HT1080 (cell line): ENCODE measurements around the gene PDE9A. TPM values are rescaled to one million over a fixed set of nuclear protein-coding genes. Genes with fewer than 3 reads are reported as not detected.
"Not testable (repeated sequence)": the region's sequence is repeated elsewhere in the genome, so short reads cannot be mapped to it uniquely, and the experiment has no call there.

Experiments
- DNase-seq: peaks from one replicate; pipeline ENCODE4 v3.0.0-alpha.2; 2015; ENCODE audit warnings: low read depth
- total RNA-seq: library from RNA; depleted of rRNA; stranded (reverse); fragments of >200 nt; shearing (Covaris generic); gene quantifications from 2 replicates; pipeline ENCODE4 v1.2.3, GENCODE V29; 2014

Gene PDE9A
- total RNA-seq, 1 experiment from 2014 or later = 0.02 TPM

- no peak for DNase-seq
Observed at GRCh38 chr21:42704861-42705260, 51.4 kb downstream of the PDE9A start.

GRCh38 chr21:42705346-42705745 is 51.9 kb downstream of the PDE9A start:
- DNase-seq = no peak

GRCh38 chr21:42705746-42706374 is 52.4 kb downstream of the PDE9A start:
- no peak for DNase-seq

- no peak for DNase-seq
Observed at GRCh38 chr21:42706765-42707164, 53.3 kb downstream of the PDE9A start.

- no peak for DNase-seq
Observed at GRCh38 chr21:42707207-42707830, 53.9 kb downstream of the PDE9A start.

- DNase-seq = no peak
Observed at GRCh38 chr21:42708107-42708506, 54.7 kb downstream of the PDE9A start.

- not testable (repeated sequence) for DNase-seq
Observed at GRCh38 chr21:42708916-42709315, 55.5 kb downstream of the PDE9A start.

- DNase-seq = no peak
Observed at GRCh38 chr21:42711667-42712066, 58.2 kb downstream of the PDE9A start.

- DNase-seq = not testable (repeated sequence)
Observed at GRCh38 chr21:42715427-42715826, 62.0 kb downstream of the PDE9A start.

GRCh38 chr21:42716074-42716473 is 62.7 kb downstream of the PDE9A start:
- no peak for DNase-seq

GRCh38 chr21:42720484-42720883 is 67.1 kb downstream of the PDE9A start:
- DNase-seq = not testable (repeated sequence)

GRCh38 chr21:42721341-42721824 is 68.0 kb downstream of the PDE9A start:
- no peak for DNase-seq

- no peak for DNase-seq
Observed at GRCh38 chr21:42722153-42722552, 68.7 kb downstream of the PDE9A start.

- DNase-seq = no peak
Observed at GRCh38 chr21:42722808-42723473, 69.5 kb downstream of the PDE9A start.

GRCh38 chr21:42724226-42724920 is 71.0 kb downstream of the PDE9A start:
- peak; percentile 86 for DNase-seq

GRCh38 chr21:42725416-42725930 is 72.1 kb downstream of the PDE9A start:
- no peak for DNase-seq

- no peak for DNase-seq
Observed at GRCh38 chr21:42731264-42732032, 78.0 kb downstream of the PDE9A start.

GRCh38 chr21:42732033-42732410 is 78.6 kb downstream of the PDE9A start:
- no peak for DNase-seq

- DNase-seq = no peak
Observed at GRCh38 chr21:42733037-42733627, 79.7 kb downstream of the PDE9A start.

GRCh38 chr21:42733874-42734273 is 80.5 kb downstream of the PDE9A start:
- DNase-seq = no peak
